Ishikawa (cell line): ENCODE data around the gene TFF1.

ENCODE experiments used
- CEBPB ChIP-seq: IDR thresholded peaks from 2 replicates; pipeline ENCODE4 v1.6.1; 2012
- CREB1 ChIP-seq: IDR thresholded peaks from 2 replicates; pipeline ENCODE4 v1.6.1; 2012; ENCODE audit warnings: low read depth
- EGR1 ChIP-seq: IDR thresholded peaks from 2 replicates; pipeline ENCODE4 v1.6.1; 2012
- EP300 ChIP-seq: IDR thresholded peaks from 2 replicates; pipeline ENCODE4 v1.6.1; 2012; ENCODE audit warnings: borderline replicate concordance
- FOXM1 ChIP-seq: IDR thresholded peaks from 2 replicates; pipeline ENCODE4 v1.6.1; 2012; ENCODE audit warnings: low read depth, borderline replicate concordance
- MAX ChIP-seq: IDR thresholded peaks from 2 replicates; pipeline ENCODE4 v1.6.1; 2012
- NFIC ChIP-seq: IDR thresholded peaks from 2 replicates; pipeline ENCODE4 v1.6.1; 2012
- RAD21 ChIP-seq: IDR thresholded peaks from 2 replicates; pipeline ENCODE4 v1.6.1; 2012; ENCODE audit warnings: low read depth
- REST ChIP-seq: IDR thresholded peaks from 2 replicates; pipeline ENCODE4 v1.6.1; 2012; ENCODE audit warnings: low read depth, mild to moderate bottlenecking
- TAF1 ChIP-seq: IDR thresholded peaks from 2 replicates; pipeline ENCODE4 v1.6.1; 2012; ENCODE audit warnings: low read depth, mild to moderate bottlenecking
- TCF12 ChIP-seq: IDR thresholded peaks from 2 replicates; pipeline ENCODE4 v1.6.1; 2012; ENCODE audit warnings: low read depth
- TEAD4 ChIP-seq: IDR thresholded peaks from 2 replicates; pipeline ENCODE4 v1.6.1; 2012
- USF1 ChIP-seq: IDR thresholded peaks from 2 replicates; pipeline ENCODE4 v1.6.1; 2012
- YY1 ChIP-seq: IDR thresholded peaks from 2 replicates; pipeline ENCODE4 v1.6.1; 2012; ENCODE audit warnings: low read depth
- ZBTB7A ChIP-seq: IDR thresholded peaks from 2 replicates; pipeline ENCODE4 v1.6.1; 2012; ENCODE audit warnings: low read depth

The TFF1 gene

GRCh38 chr21:42324896-42325295, 41.4 kb downstream of the TFF1 start:
- no peak for TF ChIP-seq ZBTB7A
- TF ChIP-seq CREB1, result no peak
- TF ChIP-seq EP300, result no peak
- TF ChIP-seq EGR1, result no peak
- TF ChIP-seq TCF12, result no peak
- TF ChIP-seq TAF1, result no peak
- no peak for TF ChIP-seq USF1

- TF ChIP-seq REST (no peak), USF1 (no peak), ZBTB7A (no peak), YY1 (no peak), CREB1 (no peak), FOXM1 (no peak), CEBPB (no peak), TAF1 (no peak), TEAD4 (no peak), TCF12 (no peak), EP300 (no peak), RAD21 (no peak)
Observed at GRCh38 chr21:42321845-42322244, 44.5 kb downstream of the TFF1 start.

GRCh38 chr21:42321231-42321630, 45.1 kb downstream of the TFF1 start:
- no peak for TF ChIP-seq TCF12
- TF ChIP-seq TAF1, result no peak
- no peak for TF ChIP-seq EGR1
- no peak for TF ChIP-seq CEBPB
- TF ChIP-seq MAX, result no peak
- TF ChIP-seq NFIC, result no peak
- TF ChIP-seq USF1, result no peak
- no peak for TF ChIP-seq REST
- no peak for TF ChIP-seq YY1
- no peak for TF ChIP-seq ZBTB7A
- no peak for TF ChIP-seq TEAD4
- no peak for TF ChIP-seq FOXM1
- TF ChIP-seq RAD21, result no peak
- TF ChIP-seq EP300, result no peak
- TF ChIP-seq CREB1, result no peak

- TF ChIP-seq MAX, result no peak
Observed at GRCh38 chr21:42320791-42321190, 45.5 kb downstream of the TFF1 start.

- no peak for TF ChIP-seq MAX
- TF ChIP-seq EGR1, result no peak
- TF ChIP-seq RAD21, result no peak
- no peak for TF ChIP-seq YY1
- no peak for TF ChIP-seq TCF12
- no peak for TF ChIP-seq CEBPB
- TF ChIP-seq NFIC, result no peak
- TF ChIP-seq CREB1, result no peak
- no peak for TF ChIP-seq TEAD4
- TF ChIP-seq EP300, result no peak
- TF ChIP-seq TAF1, result no peak
Observed at GRCh38 chr21:42319851-42320572, 46.3 kb downstream of the TFF1 start.

GRCh38 chr21:42319376-42319775, 47.0 kb downstream of the TFF1 start:
- no peak for TF ChIP-seq NFIC
- no peak for TF ChIP-seq REST
- TF ChIP-seq EGR1, result no peak
- no peak for TF ChIP-seq TCF12
- no peak for TF ChIP-seq TAF1
- TF ChIP-seq YY1, result no peak
- TF ChIP-seq FOXM1, result no peak
- no peak for TF ChIP-seq USF1
- no peak for TF ChIP-seq EP300
- TF ChIP-seq TEAD4, result no peak
- no peak for TF ChIP-seq CEBPB
- no peak for TF ChIP-seq CREB1
